ENCODE measurements around the gene BTBD9. TPM values are rescaled to one million over a fixed set of nuclear protein-coding genes. Genes with fewer than 3 reads are reported as not detected.

The BTBD9 gene
- total RNA-seq, 4 donors from 2014 or later = 15.4 to 50.0 (median 21.9) TPM

DNA sequence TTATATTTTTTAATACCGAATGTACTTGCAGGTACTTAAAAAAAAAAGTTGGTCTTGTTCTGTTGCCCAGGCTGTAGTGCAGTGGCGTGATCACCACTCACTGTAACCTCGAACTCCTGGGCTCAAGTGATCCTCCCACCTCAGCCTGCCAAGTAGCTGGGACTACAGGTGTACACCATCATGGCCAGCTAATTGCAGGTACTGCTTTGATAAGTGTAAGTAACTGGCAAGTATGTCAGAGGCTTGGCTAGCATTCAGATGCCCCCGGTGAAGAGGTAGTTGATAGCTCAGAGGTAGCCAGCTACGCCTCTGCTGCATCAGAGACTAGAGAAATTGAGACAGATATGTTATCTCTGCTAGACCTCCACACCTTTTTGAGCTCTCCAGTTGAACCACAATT is 40.5 kb downstream of the BTBD9 start:
- 97% methylated on average over 5 of the region's 5 CpGs for WGBS
- no peak overlapping the region for H3K27ac ChIP-seq
- no peak for TF ChIP-seq CTCF (IDR thresholded peaks at IDR 0.05)
- TF ChIP-seq POLR2A (IDR thresholded peaks at IDR 0.05) = no peak
- TF ChIP-seq POLR2AphosphoS5 (IDR thresholded peaks at IDR 0.05) = no peak
- no peak for TF ChIP-seq EP300 (IDR thresholded peaks at IDR 0.05)

GRCh38 chr6:38593998-38594665 is 45.6 kb downstream of the BTBD9 start:
- H3K9me3 ChIP-seq = no peaks in the 10 kb centered on the region
- WGBS = 100% methylated on average over 3 of the region's 3 CpGs

More for the DNA sequence above, 40.5 kb downstream of the BTBD9 start:
- Histone ChIP-seq H3K36me3 (no peaks in the 10 kb centered on the region), H3K4me3 (no peak overlapping the region), H3K27me3 (no peaks in the 10 kb centered on the region), H3K9me3 (no peaks in the 10 kb centered on the region), H3K4me1 (no peaks in the 10 kb centered on the region)
- no peak for DNase-seq (ENCODE audit: low spot score in 2 of 2)

GRCh38 chr6:38593409-38593808 is 46.3 kb downstream of the BTBD9 start:
- TF ChIP-seq CTCF (IDR thresholded peaks at IDR 0.05) (no peak), EP300 (IDR thresholded peaks at IDR 0.05) (no peak), POLR2AphosphoS5 (IDR thresholded peaks at IDR 0.05) (no peak), POLR2A (IDR thresholded peaks at IDR 0.05) (no peak)
- Histone ChIP-seq H3K4me3 (no peak overlapping the region), H3K9me3 (no peaks in the 10 kb centered on the region), H3K36me3 (peaks cover 20% of the 10 kb centered on the region), H3K4me1 (no peaks in the 10 kb centered on the region), H3K27me3 (no peaks in the 10 kb centered on the region), H3K27ac (no peak overlapping the region)
- no peak for DNase-seq (ENCODE audit: low spot score in 2 of 2)

More at GRCh38 chr6:38593998-38594665, 45.6 kb downstream of the BTBD9 start:
- TF ChIP-seq POLR2AphosphoS5 (IDR thresholded peaks at IDR 0.05) = no peak
- no peak for TF ChIP-seq CTCF (IDR thresholded peaks at IDR 0.05)
- no peak for TF ChIP-seq EP300 (IDR thresholded peaks at IDR 0.05)
- TF ChIP-seq POLR2A (IDR thresholded peaks at IDR 0.05) = no peak
- Histone ChIP-seq H3K27ac (no peak overlapping the region), H3K36me3 (peaks cover 20% of the 10 kb centered on the region), H3K27me3 (no peaks in the 10 kb centered on the region), H3K4me1 (no peaks in the 10 kb centered on the region), H3K4me3 (no peak overlapping the region)
- no peak for DNase-seq (ENCODE audit: low spot score in 2 of 2)

DNA sequence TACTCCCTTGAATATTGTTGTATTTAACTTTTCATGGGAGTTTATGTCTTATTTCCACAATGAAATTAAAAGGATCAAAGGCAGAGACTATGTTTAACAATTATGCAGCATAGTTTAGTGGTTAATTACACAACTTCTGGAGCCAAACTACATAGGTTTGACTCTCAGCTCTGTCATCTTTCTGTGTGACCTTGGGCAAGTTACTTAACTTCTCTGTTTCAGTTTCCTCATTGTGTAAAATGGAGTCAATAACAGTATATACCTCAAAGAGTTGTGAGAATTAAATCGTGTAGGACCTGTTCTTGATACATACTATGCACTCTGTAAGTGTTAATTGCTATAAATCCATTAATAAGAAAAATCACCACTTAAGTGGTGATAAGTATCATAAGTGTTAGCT is 48.3 kb downstream of the BTBD9 start:
- Histone ChIP-seq H3K36me3 (peaks cover 27% of the 10 kb centered on the region), H3K27me3 (no peaks in the 10 kb centered on the region), H3K4me1 (no peaks in the 10 kb centered on the region), H3K4me3 (no peak overlapping the region), H3K27ac (no peak overlapping the region), H3K9me3 (no peaks in the 10 kb centered on the region)
- 92% methylated on average over 1 of the region's 1 CpG for WGBS
- TF ChIP-seq EP300 (IDR thresholded peaks at IDR 0.05) (no peak), POLR2A (IDR thresholded peaks at IDR 0.05) (no peak), CTCF (IDR thresholded peaks at IDR 0.05) (no peak), POLR2AphosphoS5 (IDR thresholded peaks at IDR 0.05) (no peak)
- no peak for DNase-seq (ENCODE audit: low spot score in 2 of 2)

GRCh38 chr6:38589367-38589720 is 50.4 kb downstream of the BTBD9 start:
- no peaks in the 10 kb centered on the region for H3K27me3 ChIP-seq
- no peak overlapping the region for H3K4me3 ChIP-seq
- TF ChIP-seq POLR2A (IDR thresholded peaks at IDR 0.05) (no peak), EP300 (IDR thresholded peaks at IDR 0.05) (no peak), POLR2AphosphoS5 (IDR thresholded peaks at IDR 0.05) (no peak), CTCF (IDR thresholded peaks at IDR 0.05) (no peak)
- no peak overlapping the region for H3K27ac ChIP-seq
- 81% methylated on average over 1 of the region's 1 CpG for WGBS
- peaks cover 27% of the 10 kb centered on the region for H3K36me3 ChIP-seq
- H3K4me1 ChIP-seq = no peaks in the 10 kb centered on the region
- H3K9me3 ChIP-seq = no peaks in the 10 kb centered on the region
- DNase-seq (ENCODE audit: low spot score in 2 of 2) = no peak
